ENCODE data around the gene INAFM1.
"Not testable (repeated sequence)": the region's sequence is repeated elsewhere in the genome, so short reads cannot be mapped to it uniquely, and the experiment has no call there.

INAFM1 gene

DNA sequence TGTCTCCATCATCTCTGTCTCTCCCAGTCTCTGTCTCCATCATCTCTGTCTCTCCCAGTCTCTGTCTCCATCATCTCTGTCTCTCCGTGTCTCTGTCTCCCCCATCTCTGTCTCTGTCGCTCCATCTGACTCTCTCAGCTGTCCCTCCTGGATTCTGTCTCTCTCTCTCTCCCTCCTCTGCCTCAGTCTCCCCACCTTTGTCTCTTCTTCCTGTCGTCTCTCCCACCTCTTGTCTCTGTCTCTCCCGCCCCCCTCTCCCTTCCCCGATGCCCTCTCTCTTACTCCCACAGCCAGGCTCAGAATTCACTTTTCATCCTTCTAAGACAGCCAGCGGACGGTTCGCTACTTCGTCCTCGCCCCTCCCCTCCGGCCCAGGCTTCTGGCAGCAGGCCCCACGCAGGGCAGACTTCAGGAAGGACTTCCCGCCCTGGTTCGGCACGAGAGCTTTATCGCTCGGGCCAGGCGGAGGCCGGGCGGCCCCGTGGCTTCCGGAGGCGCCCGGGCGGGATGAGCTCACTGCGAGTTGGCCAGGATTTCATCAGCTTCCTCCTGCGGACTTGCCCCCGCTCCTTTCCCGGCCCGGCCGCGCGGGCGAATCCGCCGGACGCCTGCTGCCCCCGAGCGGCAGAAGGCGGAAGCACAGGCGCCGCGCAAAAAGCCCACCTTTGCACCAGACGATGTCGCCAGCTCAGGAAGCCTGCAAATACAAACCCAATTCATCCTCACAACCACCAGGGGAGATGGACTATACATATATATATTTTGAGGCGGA, 30.7 kb upstream of the INAFM1 start:
- H3K4me3 ChIP-seq (ENCODE audit: low read depth in 1 of 2, low read length in 2 of 2): peak overlapping the region; percentile 52 to 57
- H3K36me3 ChIP-seq (ENCODE audit: control insufficient read depth in 1 of 2, insufficient read depth in 2 of 2, low read length in 2 of 2): no peaks in the 10 kb centered on the region
- peak overlapping the region; percentile 72 for H3K27ac ChIP-seq (ENCODE audit: low read length)
- peaks cover 7 to 31% of the 10 kb centered on the region in 2 donors for H3K4me1 ChIP-seq (ENCODE audit: control insufficient read depth in 1 of 2, insufficient read depth in 2 of 2, low read length in 2 of 2)
- H3K9me3 ChIP-seq (ENCODE audit: control insufficient read depth in 1 of 2, low read length in 2 of 2): no peaks in the 10 kb centered on the region
- H3K27me3 ChIP-seq (ENCODE audit: low read depth, low read length): peaks cover 14% of the 10 kb centered on the region

DNA sequence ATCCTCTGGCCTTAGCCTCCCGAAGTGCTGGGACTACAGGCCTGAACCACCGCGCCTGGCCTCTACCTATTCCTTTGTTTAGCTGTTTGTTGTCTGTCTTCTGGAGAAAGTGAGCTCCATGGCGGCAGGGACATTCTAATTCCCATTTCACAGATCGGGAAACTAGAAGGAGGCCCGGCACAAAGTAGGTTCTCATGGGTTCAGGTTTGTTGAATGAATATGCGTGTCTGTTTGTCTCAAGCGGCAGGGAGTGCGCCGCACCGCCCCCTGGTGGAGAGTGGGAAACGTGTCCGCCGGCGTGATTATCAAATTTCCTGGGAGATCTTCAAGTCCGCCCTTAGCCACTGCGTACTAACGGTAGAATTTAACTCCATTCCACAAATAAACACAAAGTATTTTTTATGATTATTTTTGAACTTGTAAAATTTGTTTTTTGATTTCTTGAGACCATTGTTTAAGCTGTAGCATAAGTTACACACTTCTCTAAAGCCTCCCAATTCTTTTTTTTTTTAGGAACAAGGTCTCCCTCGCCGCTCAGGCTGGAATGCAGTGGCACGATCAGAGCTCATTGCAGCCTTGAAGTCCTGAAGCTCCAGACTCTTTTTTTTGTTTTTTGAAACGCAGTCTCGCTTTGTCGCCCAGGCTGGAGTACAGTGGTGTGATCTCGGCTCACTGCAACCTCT, 27.2 kb upstream of the INAFM1 start:
- no peaks in the 10 kb centered on the region for H3K9me3 ChIP-seq (ENCODE audit: control insufficient read depth in 1 of 2, low read length in 2 of 2)
- no peaks in the 10 kb centered on the region for H3K36me3 ChIP-seq (ENCODE audit: control insufficient read depth in 1 of 2, insufficient read depth in 2 of 2, low read length in 2 of 2)
- no peaks in the 10 kb centered on the region for H3K27me3 ChIP-seq (ENCODE audit: low read depth, low read length)
- H3K4me1 ChIP-seq (ENCODE audit: control insufficient read depth in 1 of 2, insufficient read depth in 2 of 2, low read length in 2 of 2): peaks cover 7 to 8% of the 10 kb centered on the region in 2 donors
- H3K27ac ChIP-seq (ENCODE audit: low read length): no peak overlapping the region
- no peak overlapping the region for H3K4me3 ChIP-seq (ENCODE audit: low read depth in 1 of 2, low read length in 2 of 2)

DNA sequence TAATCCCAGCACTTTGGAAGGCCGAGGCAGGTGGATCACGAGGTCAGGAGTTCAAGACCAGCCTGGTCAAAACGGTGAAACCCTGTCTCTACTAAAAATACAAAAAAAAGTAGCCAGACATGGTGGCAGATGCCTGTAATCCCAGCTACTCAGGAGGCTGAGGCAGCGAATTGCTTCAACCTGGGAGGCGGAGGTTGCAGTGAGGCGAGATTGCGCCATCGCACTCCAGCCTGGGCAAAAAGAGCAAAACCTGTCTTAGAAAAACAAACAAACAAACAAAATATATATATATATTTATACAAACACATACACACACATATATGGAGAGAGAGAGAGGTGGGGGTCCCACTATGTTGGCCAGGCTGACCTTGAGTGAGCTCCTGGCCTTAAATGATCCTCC, 21.7 kb upstream of the INAFM1 start:
- H3K4me3 ChIP-seq (ENCODE audit: low read depth in 1 of 2, low read length in 2 of 2); H3K36me3 ChIP-seq (ENCODE audit: control insufficient read depth in 1 of 2, insufficient read depth in 2 of 2, low read length in 2 of 2); H3K4me1 ChIP-seq (ENCODE audit: control insufficient read depth in 1 of 2, insufficient read depth in 2 of 2, low read length in 2 of 2); H3K9me3 ChIP-seq (ENCODE audit: control insufficient read depth in 1 of 2, low read length in 2 of 2); H3K27ac ChIP-seq (ENCODE audit: low read length); H3K27me3 ChIP-seq (ENCODE audit: low read depth, low read length): not testable (repeated sequence)

DNA sequence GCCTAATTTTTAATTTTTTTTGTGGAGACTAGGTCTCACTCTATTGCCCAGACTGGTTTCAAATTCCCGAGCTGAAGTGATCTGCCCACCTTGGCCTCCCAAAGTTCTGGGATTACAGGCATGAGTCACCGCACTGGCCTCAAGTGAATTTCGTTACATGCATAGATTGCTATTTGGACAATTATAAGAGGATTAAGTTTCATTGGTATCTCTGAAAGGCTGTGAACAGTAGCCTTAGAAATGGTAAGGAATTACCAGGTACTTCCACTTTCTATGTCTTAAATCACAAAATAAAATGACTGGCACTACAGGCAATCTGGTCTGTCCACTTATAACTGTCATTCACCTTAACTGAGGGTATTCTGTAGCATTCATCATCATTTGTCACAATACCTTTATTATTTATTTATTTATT, 21.2 kb upstream of the INAFM1 start:
- Histone ChIP-seq H3K27ac (ENCODE audit: low read length) (no peak overlapping the region), H3K9me3 (ENCODE audit: control insufficient read depth in 1 of 2, low read length in 2 of 2) (no peaks in the 10 kb centered on the region)

DNA sequence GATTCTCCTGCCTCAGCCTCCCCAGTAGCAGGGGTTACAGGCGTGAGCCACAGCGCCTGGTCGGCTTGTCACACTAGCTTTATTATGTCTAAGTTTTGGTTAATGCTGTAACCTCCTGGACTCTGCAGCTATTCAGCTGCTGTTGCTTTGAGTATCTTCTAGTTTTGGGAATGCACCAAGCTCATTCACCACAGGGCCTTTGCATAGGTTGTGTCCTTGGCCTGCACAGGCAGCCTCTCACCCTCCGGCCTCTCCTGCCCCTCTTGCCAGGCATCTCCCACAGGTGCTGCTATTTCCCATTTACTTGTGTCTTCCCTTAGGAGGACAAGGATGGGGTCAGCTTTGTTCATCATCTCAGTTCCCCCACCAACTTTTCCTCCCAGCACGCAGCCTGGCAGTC, 20.7 kb upstream of the INAFM1 start:
- Histone ChIP-seq H3K27me3 (ENCODE audit: low read depth, low read length) (no peaks in the 10 kb centered on the region), H3K36me3 (ENCODE audit: control insufficient read depth in 1 of 2, insufficient read depth in 2 of 2, low read length in 2 of 2) (peaks cover 8 to 10% of the 10 kb centered on the region in 2 donors), H3K9me3 (ENCODE audit: control insufficient read depth in 1 of 2, low read length in 2 of 2) (no peaks in the 10 kb centered on the region), H3K4me3 (ENCODE audit: low read depth in 1 of 2, low read length in 2 of 2) (no peak overlapping the region), H3K4me1 (ENCODE audit: control insufficient read depth in 1 of 2, insufficient read depth in 2 of 2, low read length in 2 of 2) (peaks cover 4 to 15% of the 10 kb centered on the region in 2 donors), H3K27ac (ENCODE audit: low read length) (no peak overlapping the region)

More for the DNA sequence above, 21.2 kb upstream of the INAFM1 start:
- Histone ChIP-seq H3K36me3 (ENCODE audit: control insufficient read depth in 1 of 2, insufficient read depth in 2 of 2, low read length in 2 of 2) (peaks cover 3 to 5% of the 10 kb centered on the region in 2 donors), H3K27me3 (ENCODE audit: low read depth, low read length) (no peaks in the 10 kb centered on the region), H3K4me3 (ENCODE audit: low read depth in 1 of 2, low read length in 2 of 2) (no peak overlapping the region), H3K4me1 (ENCODE audit: control insufficient read depth in 1 of 2, insufficient read depth in 2 of 2, low read length in 2 of 2) (peaks cover 4 to 10% of the 10 kb centered on the region in 2 donors)

DNA sequence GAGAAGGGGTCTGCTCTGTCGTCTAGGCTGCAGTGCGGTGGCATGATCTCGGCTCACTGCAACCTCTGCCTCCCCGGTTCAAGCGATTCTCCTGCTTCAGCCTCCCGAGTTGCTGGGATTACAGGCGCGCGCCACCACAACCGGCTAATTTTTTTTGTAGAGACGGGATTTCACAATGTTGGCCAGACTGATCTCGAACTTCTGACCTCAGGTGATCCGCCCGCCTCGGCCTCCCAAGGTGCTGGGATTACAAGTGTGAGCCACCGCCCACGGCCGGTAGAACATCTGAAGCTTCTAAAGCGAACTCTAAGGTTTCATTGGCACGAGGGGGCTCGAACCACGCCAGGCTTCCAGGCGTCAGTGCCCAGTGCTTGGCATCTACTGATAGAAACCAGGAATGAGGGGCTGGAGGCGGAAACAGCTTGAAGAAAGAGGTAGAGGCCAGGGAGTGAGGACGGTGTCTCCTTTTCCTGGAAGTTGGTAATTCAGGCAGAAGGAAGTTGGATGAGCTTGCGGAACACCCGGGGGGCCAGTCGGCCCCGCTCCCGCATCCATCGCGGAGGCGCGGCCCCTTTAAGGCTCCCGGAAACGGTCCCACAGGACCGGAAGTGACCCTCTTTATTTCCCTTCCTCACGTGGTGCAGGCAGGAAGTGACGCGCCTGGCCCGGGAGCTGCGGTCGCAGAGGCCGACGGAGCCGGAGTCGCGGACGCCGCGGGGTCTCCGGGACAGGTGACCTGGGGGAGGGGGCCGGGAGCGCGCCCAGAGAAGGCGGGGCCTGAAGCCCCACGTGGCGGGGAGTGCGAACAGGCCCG, 18.6 kb upstream of the INAFM1 start, which contains the start of gene CCDC9:
Gene CCDC9 (plus strand): TSS at position 647 of the 814 bp plus-strand sequence. CDS start 1,876 bp downstream, outside the sequence.
- Histone ChIP-seq H3K27ac (ENCODE audit: low read length) (peak within 1 kb of the TSS; percentile 97), H3K4me1 (ENCODE audit: control insufficient read depth in 1 of 2, insufficient read depth in 2 of 2, low read length in 2 of 2) (peaks cover 4 to 15% of the 10 kb centered on the region in 2 donors), H3K36me3 (ENCODE audit: control insufficient read depth in 1 of 2, insufficient read depth in 2 of 2, low read length in 2 of 2) (peaks cover 23 to 31% of the 10 kb centered on the region in 2 donors), H3K9me3 (ENCODE audit: control insufficient read depth in 1 of 2, low read length in 2 of 2) (no peaks in the 10 kb centered on the region), H3K4me3 (ENCODE audit: low read depth in 1 of 2, low read length in 2 of 2) (peak within 1 kb of the TSS; percentile 65 to 83), H3K27me3 (ENCODE audit: low read depth, low read length) (no peaks in the 10 kb centered on the region)

DNA sequence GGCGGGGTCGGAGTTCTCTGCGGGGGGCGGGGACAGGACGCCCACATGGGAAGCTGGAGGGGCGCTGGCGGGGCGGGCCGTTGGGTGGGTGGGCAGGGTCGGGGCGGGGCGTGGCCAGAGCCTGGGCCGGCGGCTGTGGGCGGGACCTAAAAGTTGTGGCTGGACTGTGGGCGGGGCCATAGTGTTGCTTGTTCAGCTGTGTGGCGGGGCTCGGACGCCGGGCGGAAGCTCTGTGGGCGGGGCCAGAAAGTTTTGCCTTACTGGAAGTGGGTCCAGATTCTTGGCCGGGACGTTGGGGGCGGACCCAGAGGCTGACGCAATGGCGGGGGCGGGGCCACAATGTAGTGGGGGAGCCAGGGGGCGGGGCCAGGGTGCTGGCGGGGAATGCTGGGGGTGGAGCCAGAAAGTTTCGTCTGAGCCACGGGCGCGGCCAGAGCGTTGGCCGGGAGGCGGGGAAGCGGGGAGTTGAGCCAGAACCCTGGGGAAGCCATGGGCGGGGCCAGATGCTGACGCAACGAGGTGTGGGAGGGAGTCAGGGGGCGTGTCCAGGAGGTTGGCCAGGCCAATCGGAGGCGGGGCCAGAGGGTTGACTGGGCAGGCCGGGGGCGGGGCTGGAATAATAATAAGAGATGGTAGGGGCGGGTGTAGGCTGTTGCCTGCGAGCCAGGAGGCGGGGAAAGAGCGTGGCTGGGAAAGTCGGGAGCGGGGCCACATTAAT, 17.8 kb upstream of the INAFM1 start:
- Histone ChIP-seq H3K27me3 (ENCODE audit: low read depth, low read length) (no peaks in the 10 kb centered on the region), H3K4me3 (ENCODE audit: low read depth in 1 of 2, low read length in 2 of 2) (peak overlapping the region in 1 of 2 donors; percentile 65), H3K9me3 (ENCODE audit: control insufficient read depth in 1 of 2, low read length in 2 of 2) (no peaks in the 10 kb centered on the region), H3K36me3 (ENCODE audit: control insufficient read depth in 1 of 2, insufficient read depth in 2 of 2, low read length in 2 of 2) (peaks cover 25 to 34% of the 10 kb centered on the region in 2 donors), H3K4me1 (ENCODE audit: control insufficient read depth in 1 of 2, insufficient read depth in 2 of 2, low read length in 2 of 2) (peaks cover 4 to 15% of the 10 kb centered on the region in 2 donors), H3K27ac (ENCODE audit: low read length) (peak overlapping the region; percentile 96)

DNA sequence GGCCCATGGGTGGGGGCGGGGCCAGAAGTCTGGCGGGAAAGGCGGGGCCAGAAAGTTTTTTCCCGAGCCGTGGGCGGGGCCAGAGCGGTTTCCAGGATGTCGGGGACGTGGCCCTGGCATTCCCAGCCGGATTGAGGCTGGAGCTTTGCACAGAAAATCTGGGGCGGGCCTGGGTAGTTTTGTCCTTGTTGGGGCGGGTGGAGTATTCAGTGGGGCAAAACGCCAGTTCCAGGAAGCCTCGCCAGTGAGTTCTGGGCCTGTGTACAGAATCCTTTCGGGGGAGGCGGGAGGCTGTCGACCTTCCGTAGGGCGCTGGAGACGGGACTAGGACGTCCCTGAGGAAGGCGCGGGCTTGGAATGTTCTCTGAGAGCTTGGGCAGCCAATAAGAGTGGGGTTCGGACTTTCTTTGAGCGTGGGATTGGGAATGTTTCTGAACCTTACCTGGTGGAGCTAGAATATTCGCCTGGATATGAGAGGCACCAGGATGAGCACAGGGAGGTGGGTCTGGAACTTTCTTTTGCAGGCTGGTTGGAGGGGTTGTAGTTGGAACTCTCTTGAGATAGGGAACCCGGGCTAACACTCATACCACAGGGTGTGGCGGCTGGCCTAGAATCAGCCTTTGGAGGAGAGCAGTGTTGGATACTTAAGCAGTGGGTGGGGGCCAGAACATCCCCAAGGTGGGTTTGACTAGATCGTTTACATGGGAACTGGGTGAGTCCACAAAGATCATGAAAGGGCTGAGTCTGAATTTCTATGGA, 17.1 kb upstream of the INAFM1 start:
- peaks cover 25 to 34% of the 10 kb centered on the region in 2 donors for H3K36me3 ChIP-seq (ENCODE audit: control insufficient read depth in 1 of 2, insufficient read depth in 2 of 2, low read length in 2 of 2)
- H3K27ac ChIP-seq (ENCODE audit: low read length): peak overlapping the region; percentile 97
- peaks cover 4 to 15% of the 10 kb centered on the region in 2 donors for H3K4me1 ChIP-seq (ENCODE audit: control insufficient read depth in 1 of 2, insufficient read depth in 2 of 2, low read length in 2 of 2)
- no peaks in the 10 kb centered on the region for H3K9me3 ChIP-seq (ENCODE audit: control insufficient read depth in 1 of 2, low read length in 2 of 2)
- peak overlapping the region; percentile 59 to 78 for H3K4me3 ChIP-seq (ENCODE audit: low read depth in 1 of 2, low read length in 2 of 2)
- H3K27me3 ChIP-seq (ENCODE audit: low read depth, low read length): no peaks in the 10 kb centered on the region

DNA sequence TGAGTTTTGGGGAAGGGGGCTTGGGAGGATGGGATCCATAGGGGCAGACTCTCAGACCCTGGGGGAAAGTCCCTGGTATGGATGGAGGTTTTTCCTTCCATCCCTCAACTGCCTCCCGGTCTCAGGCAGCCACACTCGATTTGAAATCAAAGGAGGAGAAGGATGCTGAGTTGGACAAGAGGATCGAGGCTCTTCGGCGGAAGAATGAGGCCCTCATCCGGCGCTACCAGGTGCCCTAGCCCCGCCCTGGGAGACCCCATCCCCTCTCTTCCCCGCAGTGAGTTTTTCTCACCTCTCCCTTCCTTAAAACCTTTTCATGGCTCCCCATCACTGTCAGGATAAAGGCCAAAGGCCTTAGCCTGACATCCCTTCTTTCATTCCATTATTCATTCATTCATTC, 16.3 kb upstream of the INAFM1 start:
- Histone ChIP-seq H3K36me3 (ENCODE audit: control insufficient read depth in 1 of 2, insufficient read depth in 2 of 2, low read length in 2 of 2) (peaks cover 25 to 37% of the 10 kb centered on the region in 2 donors), H3K4me3 (ENCODE audit: low read depth in 1 of 2, low read length in 2 of 2) (peak overlapping the region; percentile 59 to 78), H3K4me1 (ENCODE audit: control insufficient read depth in 1 of 2, insufficient read depth in 2 of 2, low read length in 2 of 2) (peaks cover 4 to 15% of the 10 kb centered on the region in 2 donors), H3K9me3 (ENCODE audit: control insufficient read depth in 1 of 2, low read length in 2 of 2) (no peaks in the 10 kb centered on the region), H3K27ac (ENCODE audit: low read length) (peak overlapping the region; percentile 97), H3K27me3 (ENCODE audit: low read depth, low read length) (no peaks in the 10 kb centered on the region)

DNA sequence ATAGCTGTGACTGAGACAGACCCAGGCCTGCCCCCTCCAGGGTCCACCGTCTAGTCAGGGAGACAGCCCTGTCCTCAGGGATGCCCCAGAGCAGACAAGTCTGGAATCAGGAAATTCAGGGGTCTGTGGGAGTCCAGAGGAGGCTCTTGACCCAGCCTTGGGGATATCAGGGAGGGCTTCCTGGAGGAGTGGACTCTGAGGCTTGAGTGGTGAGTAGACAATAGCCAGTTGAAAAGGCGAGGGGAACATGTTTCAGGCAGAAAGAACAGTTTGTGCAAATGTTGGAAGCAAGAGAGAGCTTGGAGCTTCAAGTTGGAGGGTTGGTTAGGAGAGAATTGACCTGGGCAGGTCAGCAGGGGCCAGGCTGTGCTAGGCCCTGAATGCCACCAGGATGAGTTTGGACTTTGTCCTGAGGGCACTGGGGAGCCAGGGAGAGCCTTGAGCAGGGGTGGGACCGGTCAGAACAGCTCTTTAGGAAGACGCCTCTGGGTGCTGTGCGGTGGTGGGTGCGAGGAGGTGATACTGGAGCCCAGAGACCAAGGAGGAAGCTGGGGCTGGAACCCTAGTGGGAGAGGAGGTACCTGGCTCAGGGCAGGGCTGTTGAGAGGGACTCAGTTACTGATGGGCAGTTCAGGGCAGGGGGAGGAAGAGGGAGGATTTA, 15.7 kb upstream of the INAFM1 start:
- Histone ChIP-seq H3K9me3 (ENCODE audit: control insufficient read depth in 1 of 2, low read length in 2 of 2) (no peaks in the 10 kb centered on the region), H3K36me3 (ENCODE audit: control insufficient read depth in 1 of 2, insufficient read depth in 2 of 2, low read length in 2 of 2) (peaks cover 25 to 38% of the 10 kb centered on the region in 2 donors), H3K27me3 (ENCODE audit: low read depth, low read length) (no peaks in the 10 kb centered on the region), H3K27ac (ENCODE audit: low read length) (peak overlapping the region; percentile 14), H3K4me3 (ENCODE audit: low read depth in 1 of 2, low read length in 2 of 2) (peak overlapping the region in 1 of 2 donors; percentile 78), H3K4me1 (ENCODE audit: control insufficient read depth in 1 of 2, insufficient read depth in 2 of 2, low read length in 2 of 2) (peaks cover 4 to 15% of the 10 kb centered on the region in 2 donors)

All from muscle layer of duodenum (tissue), 2 donors.